ENCODE results near the gene TTC7B.

DNA sequence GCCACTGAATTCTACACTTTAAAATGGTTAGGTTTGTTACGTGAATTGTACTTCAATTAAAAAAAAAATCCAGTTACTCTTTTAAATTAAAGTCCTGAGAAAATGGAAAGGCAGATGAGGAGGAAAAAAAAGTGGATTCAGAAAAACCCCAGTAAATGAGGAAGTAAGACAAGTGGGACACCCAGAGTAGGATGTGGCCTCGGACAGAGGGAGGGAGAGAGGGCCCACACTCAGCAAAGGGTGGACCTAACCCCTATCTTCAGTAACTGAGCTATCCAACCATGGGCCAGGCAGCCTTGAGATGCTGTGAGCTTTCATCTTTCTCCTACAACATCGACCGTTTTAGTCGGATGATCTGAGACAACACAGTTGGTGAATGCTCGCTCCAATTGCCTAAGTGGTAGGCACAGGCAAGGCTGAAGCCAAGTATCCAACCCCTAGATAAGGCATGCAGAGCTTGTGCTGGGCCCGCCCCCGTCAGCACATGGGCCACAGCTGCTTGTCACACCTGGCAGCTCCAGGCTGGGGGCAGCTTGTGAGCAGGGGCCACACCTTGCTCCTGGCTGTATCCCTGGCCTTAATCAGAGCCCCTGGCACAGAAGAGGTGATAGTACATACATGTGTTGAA lies 142.1 kb downstream of the TTC7B start:
- TF ChIP-seq, protein P1, sequence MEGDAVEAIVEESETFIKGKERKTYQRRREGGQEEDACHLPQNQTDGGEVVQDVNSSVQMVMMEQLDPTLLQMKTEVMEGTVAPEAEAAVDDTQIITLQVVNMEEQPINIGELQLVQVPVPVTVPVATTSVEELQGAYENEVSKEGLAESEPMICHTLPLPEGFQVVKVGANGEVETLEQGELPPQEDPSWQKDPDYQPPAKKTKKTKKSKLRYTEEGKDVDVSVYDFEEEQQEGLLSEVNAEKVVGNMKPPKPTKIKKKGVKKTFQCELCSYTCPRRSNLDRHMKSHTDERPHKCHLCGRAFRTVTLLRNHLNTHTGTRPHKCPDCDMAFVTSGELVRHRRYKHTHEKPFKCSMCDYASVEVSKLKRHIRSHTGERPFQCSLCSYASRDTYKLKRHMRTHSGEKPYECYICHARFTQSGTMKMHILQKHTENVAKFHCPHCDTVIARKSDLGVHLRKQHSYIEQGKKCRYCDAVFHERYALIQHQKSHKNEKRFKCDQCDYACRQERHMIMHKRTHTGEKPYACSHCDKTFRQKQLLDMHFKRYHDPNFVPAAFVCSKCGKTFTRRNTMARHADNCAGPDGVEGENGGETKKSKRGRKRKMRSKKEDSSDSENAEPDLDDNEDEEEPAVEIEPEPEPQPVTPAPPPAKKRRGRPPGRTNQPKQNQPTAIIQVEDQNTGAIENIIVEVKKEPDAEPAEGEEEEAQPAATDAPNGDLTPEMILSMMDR (conservative IDR thresholded peaks at IDR 0.05): no peak
- no peak for TF ChIP-seq ZFX (IDR thresholded peaks at IDR 0.05)

Data from C4-2B (cell line).